ENCODE data around the gene STAG3. TPM values are rescaled to one million over a fixed set of nuclear protein-coding genes. Genes with fewer than 3 reads are reported as not detected.
"Not testable (repeated sequence)": the region's sequence is repeated elsewhere in the genome, so short reads cannot be mapped to it uniquely, and the experiment has no call there.

Gene STAG3
- total and polyA plus RNA-seq, 4 donors, result 2.0 to 2.8 (median 2.1) TPM

DNA sequence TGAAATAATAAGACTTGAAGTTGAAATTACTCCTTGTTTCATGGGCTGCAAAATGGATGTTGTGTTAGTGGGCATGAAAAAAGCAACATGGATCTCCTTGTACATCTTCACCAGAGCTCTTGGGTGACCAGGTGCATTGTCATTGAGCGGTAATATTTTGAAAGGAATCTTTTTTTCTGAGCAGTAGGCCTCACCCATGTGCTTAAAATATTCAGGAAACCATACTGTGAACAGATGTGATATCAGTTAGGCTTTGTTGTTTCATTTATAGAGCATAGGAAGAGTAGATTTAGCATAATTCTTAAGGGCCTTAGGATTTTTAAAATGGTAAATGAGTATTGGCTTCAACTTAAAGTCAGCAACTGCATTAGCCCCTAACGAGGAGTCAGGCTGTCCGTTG is 15.3 kb downstream of the STAG3 start:
- H3K9me3 ChIP-seq (ENCODE audit: control insufficient read depth in 4 of 4, insufficient read depth in 3 of 4, low read length in 3 of 4), result no peaks in the 10 kb centered on the region
- 83 to 92% methylated on average over 3 of the region's 3 CpGs for WGBS, 2 donors
- ATAC-seq (ENCODE audit: insufficient read depth, low FRiP score) (no peak), DNase-seq (no peak)
- H3K36me3 ChIP-seq (ENCODE audit: control insufficient read depth in 4 of 4, insufficient read depth in 4 of 4, low read length in 4 of 4), result no peaks in the 10 kb centered on the region
- no peaks in the 10 kb centered on the region for H3K4me1 ChIP-seq (ENCODE audit: control insufficient read depth in 5 of 5, insufficient read depth in 5 of 5, low read length in 5 of 5)
- no peak overlapping the region for H3K4me3 ChIP-seq
- TF ChIP-seq, protein P1, sequence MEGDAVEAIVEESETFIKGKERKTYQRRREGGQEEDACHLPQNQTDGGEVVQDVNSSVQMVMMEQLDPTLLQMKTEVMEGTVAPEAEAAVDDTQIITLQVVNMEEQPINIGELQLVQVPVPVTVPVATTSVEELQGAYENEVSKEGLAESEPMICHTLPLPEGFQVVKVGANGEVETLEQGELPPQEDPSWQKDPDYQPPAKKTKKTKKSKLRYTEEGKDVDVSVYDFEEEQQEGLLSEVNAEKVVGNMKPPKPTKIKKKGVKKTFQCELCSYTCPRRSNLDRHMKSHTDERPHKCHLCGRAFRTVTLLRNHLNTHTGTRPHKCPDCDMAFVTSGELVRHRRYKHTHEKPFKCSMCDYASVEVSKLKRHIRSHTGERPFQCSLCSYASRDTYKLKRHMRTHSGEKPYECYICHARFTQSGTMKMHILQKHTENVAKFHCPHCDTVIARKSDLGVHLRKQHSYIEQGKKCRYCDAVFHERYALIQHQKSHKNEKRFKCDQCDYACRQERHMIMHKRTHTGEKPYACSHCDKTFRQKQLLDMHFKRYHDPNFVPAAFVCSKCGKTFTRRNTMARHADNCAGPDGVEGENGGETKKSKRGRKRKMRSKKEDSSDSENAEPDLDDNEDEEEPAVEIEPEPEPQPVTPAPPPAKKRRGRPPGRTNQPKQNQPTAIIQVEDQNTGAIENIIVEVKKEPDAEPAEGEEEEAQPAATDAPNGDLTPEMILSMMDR (IDR thresholded peaks at IDR 0.05; ENCODE audit: control extremely low read depth, extremely low read depth), result no peak
- H3K9ac ChIP-seq (ENCODE audit: insufficient read depth in 1 of 2, low read length in 2 of 2), result no peak overlapping the region
- no peak overlapping the region for H3K27ac ChIP-seq (ENCODE audit: low read depth in 1 of 2, low read length in 1 of 2)
- H3K27me3 ChIP-seq (ENCODE audit: control insufficient read depth in 3 of 3, insufficient read depth in 3 of 3, low read length in 2 of 3), result no peaks in the 10 kb centered on the region

DNA sequence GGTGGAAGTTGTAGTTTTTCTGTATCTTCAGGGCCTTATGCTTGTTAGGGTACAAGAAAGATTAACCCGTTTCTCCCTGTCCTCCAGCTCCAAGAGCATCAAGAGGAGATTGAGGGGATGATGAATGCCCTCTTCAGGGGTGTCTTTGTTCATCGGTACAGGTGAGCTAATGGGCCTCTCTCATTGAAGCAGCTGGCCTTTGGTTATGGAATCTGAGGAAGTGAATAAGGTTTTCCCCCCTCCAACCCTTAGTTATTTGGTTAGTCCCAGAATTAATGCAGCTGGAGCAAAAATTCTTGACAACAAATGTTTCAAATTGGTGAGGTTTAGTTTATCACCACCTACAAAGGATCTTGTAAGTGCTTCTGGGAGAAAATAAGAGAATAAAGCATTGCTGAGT is 17.5 kb downstream of the STAG3 start:
- Histone ChIP-seq H3K36me3 (ENCODE audit: control insufficient read depth in 4 of 4, insufficient read depth in 4 of 4, low read length in 4 of 4) (no peaks in the 10 kb centered on the region), H3K4me1 (ENCODE audit: control insufficient read depth in 5 of 5, insufficient read depth in 5 of 5, low read length in 5 of 5) (no peaks in the 10 kb centered on the region), H3K4me3 (no peak overlapping the region), H3K9me3 (ENCODE audit: control insufficient read depth in 4 of 4, insufficient read depth in 3 of 4, low read length in 3 of 4) (no peaks in the 10 kb centered on the region), H3K27ac (ENCODE audit: low read depth in 1 of 2, low read length in 1 of 2) (no peak overlapping the region), H3K9ac (ENCODE audit: insufficient read depth in 1 of 2, low read length in 2 of 2) (no peak overlapping the region), H3K27me3 (ENCODE audit: control insufficient read depth in 3 of 3, insufficient read depth in 3 of 3, low read length in 2 of 3) (no peaks in the 10 kb centered on the region)
- ATAC-seq (ENCODE audit: insufficient read depth, low FRiP score), result no peak
- no peak for DNase-seq
- 71 to 78% methylated on average over 2 of the region's 2 CpGs for WGBS, 2 donors
- TF ChIP-seq, protein P1 (IDR thresholded peaks at IDR 0.05; ENCODE audit: control extremely low read depth, extremely low read depth), result no peak

DNA sequence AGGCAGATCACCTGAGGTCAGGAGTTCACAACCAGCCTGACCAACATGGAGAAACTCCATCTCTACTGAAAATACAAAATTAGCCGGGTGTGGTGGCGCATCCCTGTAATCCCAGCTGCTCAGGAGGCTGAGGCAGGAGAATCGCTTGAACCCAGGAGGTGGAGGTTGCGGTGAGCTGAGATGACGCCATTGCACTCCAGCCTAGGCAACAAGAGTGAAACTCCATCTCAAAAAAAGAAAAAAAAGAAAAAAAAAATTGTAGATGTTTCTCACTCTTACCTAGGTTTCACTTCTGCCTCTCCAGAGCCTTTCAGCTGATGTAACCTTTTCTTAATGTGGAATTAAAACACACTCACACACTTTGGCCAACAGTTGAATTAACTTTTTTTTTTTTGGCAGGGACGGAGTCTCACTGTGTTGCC is 18.2 kb downstream of the STAG3 start:
- WGBS, 2 donors, result 96% methylated on average over 6 of the region's 6 CpGs
- H3K9me3 ChIP-seq (ENCODE audit: control insufficient read depth in 4 of 4, insufficient read depth in 3 of 4, low read length in 3 of 4); H3K9ac ChIP-seq (ENCODE audit: insufficient read depth in 1 of 2, low read length in 2 of 2); H3K4me1 ChIP-seq (ENCODE audit: control insufficient read depth in 5 of 5, insufficient read depth in 5 of 5, low read length in 5 of 5); H3K27me3 ChIP-seq (ENCODE audit: control insufficient read depth in 3 of 3, insufficient read depth in 3 of 3, low read length in 2 of 3); H3K4me3 ChIP-seq; H3K36me3 ChIP-seq (ENCODE audit: control insufficient read depth in 4 of 4, insufficient read depth in 4 of 4, low read length in 4 of 4); H3K27ac ChIP-seq (ENCODE audit: low read depth in 1 of 2, low read length in 1 of 2); ATAC-seq (ENCODE audit: insufficient read depth, low FRiP score); DNase-seq: not testable (repeated sequence)

DNA sequence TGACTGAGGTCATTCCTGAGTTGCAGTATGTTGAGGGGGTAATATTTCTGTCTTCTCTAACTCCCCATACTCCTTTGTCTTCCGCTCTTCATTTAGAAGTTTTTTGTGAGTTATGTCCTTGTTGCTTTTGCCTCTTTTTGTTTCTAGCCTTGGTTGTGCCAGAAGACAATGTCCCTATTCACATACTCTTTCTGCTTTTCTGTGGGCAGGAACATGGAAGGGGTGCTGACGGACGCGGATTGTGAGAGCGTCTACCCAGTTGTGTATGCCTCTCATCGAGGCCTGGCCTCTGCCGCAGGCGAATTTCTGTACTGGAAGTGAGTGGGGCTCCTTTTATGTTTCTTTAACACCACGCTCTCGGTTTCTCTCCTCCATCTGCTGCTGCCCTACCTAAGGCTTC is 20.5 kb downstream of the STAG3 start:
- Histone ChIP-seq H3K27ac (ENCODE audit: low read depth in 1 of 2, low read length in 1 of 2) (no peak overlapping the region), H3K27me3 (ENCODE audit: control insufficient read depth in 3 of 3, insufficient read depth in 3 of 3, low read length in 2 of 3) (no peaks in the 10 kb centered on the region), H3K9me3 (ENCODE audit: control insufficient read depth in 4 of 4, insufficient read depth in 3 of 4, low read length in 3 of 4) (no peaks in the 10 kb centered on the region), H3K36me3 (ENCODE audit: control insufficient read depth in 4 of 4, insufficient read depth in 4 of 4, low read length in 4 of 4) (no peaks in the 10 kb centered on the region), H3K4me1 (ENCODE audit: control insufficient read depth in 5 of 5, insufficient read depth in 5 of 5, low read length in 5 of 5) (no peaks in the 10 kb centered on the region), H3K4me3 (no peak overlapping the region), H3K9ac (ENCODE audit: insufficient read depth in 1 of 2, low read length in 2 of 2) (no peak overlapping the region)
- ATAC-seq (ENCODE audit: insufficient read depth, low FRiP score) (no peak), DNase-seq (no peak)
- WGBS, 2 donors, result 94 to 95% methylated on average over 10 of the region's 10 CpGs
- TF ChIP-seq, protein P1 (IDR thresholded peaks at IDR 0.05; ENCODE audit: control extremely low read depth, extremely low read depth), result no peak
